GM18519 (cell line): ENCODE measurements around the gene INPP4A.

Source experiments
- ATAC-seq: cut with Tn5 transposase; IDR thresholded peaks from one replicate; pipeline ENCODE4 v1.9.1; 2021; ENCODE audit warnings: mild to moderate bottlenecking, moderate library complexity; ENCODE audit not compliant: unreplicated experiment, low FRiP score

INPP4A gene

GRCh38 chr2:98509542-98510321, 65.1 kb downstream of the INPP4A start:
- no peak for ATAC-seq

- no peak for ATAC-seq
Measured at GRCh38 chr2:98510322-98510662, 65.6 kb downstream of the INPP4A start.

GRCh38 chr2:98511981-98512380, 67.3 kb downstream of the INPP4A start:
- ATAC-seq: no peak

- ATAC-seq: no peak
Measured at GRCh38 chr2:98512699-98513098, 68.0 kb downstream of the INPP4A start.

GRCh38 chr2:98514096-98514639, 69.5 kb downstream of the INPP4A start:
- no peak for ATAC-seq

- ATAC-seq: no peak
Measured at GRCh38 chr2:98514879-98515249, 70.2 kb downstream of the INPP4A start.

- no peak for ATAC-seq
Measured at GRCh38 chr2:98515250-98515991, 70.8 kb downstream of the INPP4A start.

GRCh38 chr2:98516571-98516970, 71.9 kb downstream of the INPP4A start:
- ATAC-seq: no peak

GRCh38 chr2:98517636-98518035, 73.0 kb downstream of the INPP4A start:
- no peak for ATAC-seq

- no peak for ATAC-seq
Measured at GRCh38 chr2:98518101-98518500, 73.4 kb downstream of the INPP4A start.

GRCh38 chr2:98519156-98519555, 74.5 kb downstream of the INPP4A start:
- no peak for ATAC-seq

GRCh38 chr2:98519851-98520250, 75.2 kb downstream of the INPP4A start:
- ATAC-seq: no peak

- ATAC-seq: no peak
Measured at GRCh38 chr2:98520806-98521205, 76.1 kb downstream of the INPP4A start.

- ATAC-seq: no peak
Measured at GRCh38 chr2:98521266-98521665, 76.6 kb downstream of the INPP4A start.

- ATAC-seq: no peak
Measured at GRCh38 chr2:98522854-98523253, 78.2 kb downstream of the INPP4A start.

- ATAC-seq: no peak
Measured at GRCh38 chr2:98524168-98524567, 79.5 kb downstream of the INPP4A start.

GRCh38 chr2:98528349-98528748, 83.7 kb downstream of the INPP4A start:
- no peak for ATAC-seq

GRCh38 chr2:98530114-98530513, 85.5 kb downstream of the INPP4A start:
- ATAC-seq: no peak

GRCh38 chr2:98532756-98533155, 88.1 kb downstream of the INPP4A start:
- no peak for ATAC-seq

- ATAC-seq: no peak
Measured at GRCh38 chr2:98533547-98533946, 88.9 kb downstream of the INPP4A start.

- no peak for ATAC-seq
Measured at GRCh38 chr2:98534761-98535160, 90.1 kb downstream of the INPP4A start.
